ENCODE data around the gene OIT3.

OIT3 gene
- total RNA-seq, result 0 to 0.49 (median 0.15) reads per million in 18 experiments

GRCh38 chr10:72893136-72893798 is at the start of gene OIT3:
Gene OIT3, plus strand, starts transcription at chr10:72893739. Its CDS starts 60 bp downstream, at chr10:72893799.
- no peak for DNase-seq

GRCh38 chr10:72846238-72846637 is 47.3 kb upstream of the OIT3 start:
- DNase-seq, result no peak

GRCh38 chr10:72847681-72848080 is 45.9 kb upstream of the OIT3 start:
- peak; percentile 95 to 96 for DNase-seq

GRCh38 chr10:72850861-72851260 is 42.7 kb upstream of the OIT3 start:
- DNase-seq, result peak; percentile 79 to 89

GRCh38 chr10:72851509-72851908 is 42.0 kb upstream of the OIT3 start:
- DNase-seq, result peak; percentile 77 to 90

- DNase-seq, result peak; percentile 83 to 89
These were observed 41.0 kb upstream of the OIT3 start for GRCh38 chr10:72852508-72852907.

- DNase-seq, result no peak
These were observed 38.4 kb upstream of the OIT3 start for GRCh38 chr10:72855129-72855528.

GRCh38 chr10:72855790-72856189 is 37.7 kb upstream of the OIT3 start:
- DNase-seq, result no peak

- DNase-seq, result no peak
These were observed 35.5 kb upstream of the OIT3 start for GRCh38 chr10:72858067-72858466.

GRCh38 chr10:72862957-72863356 is 30.6 kb upstream of the OIT3 start:
- DNase-seq, result no peak

GRCh38 chr10:72875250-72876055 is 18.1 kb upstream of the OIT3 start:
- DNase-seq, result peak; percentile 7 to 26

GRCh38 chr10:72879245-72879644 is 14.3 kb upstream of the OIT3 start:
- DNase-seq, result no peak

GRCh38 chr10:72881291-72881690 is 12.2 kb upstream of the OIT3 start:
- no peak for DNase-seq

GRCh38 chr10:72883861-72884260 is 9.7 kb upstream of the OIT3 start:
- no peak for DNase-seq

- DNase-seq, result no peak
These were observed 7.6 kb upstream of the OIT3 start for GRCh38 chr10:72885953-72886352.

- DNase-seq, result no peak
These were observed 6.9 kb upstream of the OIT3 start for GRCh38 chr10:72886621-72887020.

GRCh38 chr10:72887043-72887442 is 6.5 kb upstream of the OIT3 start:
- DNase-seq, result peak; percentile 23 to 46

- no peak for DNase-seq
These were observed 5.3 kb upstream of the OIT3 start for GRCh38 chr10:72888151-72888638.

GRCh38 chr10:72889391-72889831 is 4.1 kb upstream of the OIT3 start:
- DNase-seq, result no peak

GRCh38 chr10:72890086-72890485 is 3.5 kb upstream of the OIT3 start:
- no peak for DNase-seq

GRCh38 chr10:72895236-72895850 is 1.8 kb downstream of the OIT3 start:
- no peak for DNase-seq

- no peak for DNase-seq
These were observed 5.1 kb downstream of the OIT3 start for GRCh38 chr10:72898616-72899015.

- DNase-seq, result no peak
These were observed 6.0 kb downstream of the OIT3 start for GRCh38 chr10:72899545-72899944.
